PC-9 (cell line): ENCODE results near the gene PTGES2.

ENCODE experiments used
- CTCF ChIP-seq: fragments of 200-600 bp; sonication (generic); conservative IDR thresholded peaks from 2 replicates; pipeline ENCODE4 v1.6.1; 2017; ENCODE audit warnings: mixed run types, antibody characterized with exemption, mild to moderate bottlenecking, moderate library complexity
- EZH2 ChIP-seq: fragments of 200-600 bp; sonication (generic); IDR thresholded peaks from 2 replicates; pipeline ENCODE4 v1.8.0; 2017; ENCODE audit warnings: antibody characterized with exemption, low read depth

GRCh38 chr9:128099231-128099931 lies 28.1 kb downstream of the PTGES2 start:
- TF ChIP-seq CTCF (no peak), EZH2 (no peak)
